Keratinocyte (primary cell): Measurements from ENCODE around the gene LYPD1. TPM values are rescaled to one million over a fixed set of nuclear protein-coding genes. Genes with fewer than 3 reads are reported as not detected.

ENCODE experiments used
- DNase-seq: peaks from one replicate; pipeline ENCODE4 v3.0.0-alpha.2; 2011; ENCODE audit warnings: low read depth, missing footprints, low spot score
- FAIRE-seq: peaks from 2 replicates; lab custom pipeline; 2011; peaks lifted over from hg19 to GRCh38; lab: Jason Lieb, UNC
- H2AFZ ChIP-seq: 2 replicates; pipeline ENCODE4 v1.6.0; 2012; ENCODE audit warnings: low read length, control low read depth, inconsistent platforms; ENCODE audit not compliant: control insufficient read depth
- H3K27ac ChIP-seq: 2 replicates; pipeline ENCODE4 v1.5.1; 2011; ENCODE audit warnings: low read length; ENCODE audit not compliant: control insufficient read depth, insufficient read depth
- H3K27me3 ChIP-seq: 3 replicates; pipeline ENCODE4 v1.6.0; 2011; ENCODE audit warnings: low read length; ENCODE audit not compliant: control insufficient read depth, insufficient read depth; ENCODE audit errors: extremely low read depth
- H3K36me3 ChIP-seq, 2 experiments: 2 replicates in 1 of 2; 3 replicates in 1 of 2; pipeline ENCODE4 v1.5.1; 2011; ENCODE audit warnings: low read length in 2 of 2, mild to moderate bottlenecking in 1 of 2; ENCODE audit not compliant: control insufficient read depth in 2 of 2, insufficient read depth in 2 of 2; ENCODE audit errors: extremely low read depth in 1 of 2
- H3K4me1 ChIP-seq: 3 replicates; pipeline ENCODE4 v1.5.1; 2011; ENCODE audit warnings: low read length; ENCODE audit not compliant: control insufficient read depth, insufficient read depth; ENCODE audit errors: extremely low read depth
- H3K4me2 ChIP-seq: 3 replicates; pipeline ENCODE4 v1.6.0; 2011; ENCODE audit warnings: low read depth, low read length; ENCODE audit not compliant: control insufficient read depth, insufficient read depth; ENCODE audit errors: extremely low read depth
- H3K4me3 ChIP-seq, 3 experiments: fragments of 200-600 bp in 1 of 3; sonication (generic) in 1 of 3; 2 replicates in 2 of 3; 3 replicates in 1 of 3; pipeline ENCODE4 v1.5.1; 2011 to 2016; ENCODE audit warnings: low read length in 3 of 3, mild to moderate bottlenecking in 3 of 3, control low read depth in 2 of 3, inconsistent platforms in 1 of 3, low read depth in 1 of 3, mixed read lengths in 1 of 3, mixed run types in 1 of 3, moderate library complexity in 1 of 3; ENCODE audit not compliant: control insufficient read depth in 2 of 3, insufficient read depth in 2 of 3; ENCODE audit errors: extremely low read depth in 1 of 3
- H3K79me2 ChIP-seq: 2 replicates; pipeline ENCODE4 v1.6.0; 2012; ENCODE audit warnings: low read length; ENCODE audit not compliant: control insufficient read depth, insufficient read depth
- H3K9ac ChIP-seq: 3 replicates; pipeline ENCODE4 v1.6.0; 2011; ENCODE audit warnings: low read length; ENCODE audit not compliant: control insufficient read depth, insufficient read depth; ENCODE audit errors: extremely low read depth
- H3K9me1 ChIP-seq: 3 replicates; pipeline ENCODE4 v1.6.0; 2011; ENCODE audit warnings: low read length; ENCODE audit not compliant: control insufficient read depth, insufficient read depth; ENCODE audit errors: extremely low read depth
- H3K9me3 ChIP-seq: 2 replicates; pipeline ENCODE4 v1.5.1; 2012; ENCODE audit warnings: low read depth, low read length; ENCODE audit not compliant: control insufficient read depth
- H4K20me1 ChIP-seq: 3 replicates; pipeline ENCODE4 v1.6.0; 2011; ENCODE audit warnings: low read length; ENCODE audit not compliant: control insufficient read depth, insufficient read depth; ENCODE audit errors: extremely low read depth
- EZH2 ChIP-seq: IDR thresholded peaks from one replicate; pipeline ENCODE4 v1.6.1; 2012; ENCODE audit warnings: inconsistent platforms, mild to moderate bottlenecking, low read length, moderate library complexity
- dilution Hi-C: fragments of 300-500 bp; cut with MboI; formaldehyde crosslinking; loops from one replicate; pipeline ENCODE4 v1.7.0; 2020; ENCODE audit warnings: low sequenced_read_pairs; ENCODE audit not compliant: extremely low pct_ligation_motif_present
- polyA plus RNA-seq, 5 experiments: library from polyadenylated mRNA; depleted of rRNA in 3 of 5; stranded (reverse) in 3 of 5; stranded (forward) in 1 of 5; unstranded in 1 of 5; fragments of >200 nt; gene quantifications; 1 replicate in 1 of 5; 2 replicates in 3 of 5; 3 replicates in 1 of 5; pipeline versions ENCODE4 v1.2.1 to v1.2.3, GENCODE V29; 2011 to 2012; ENCODE audit warnings: missing spikeins in 2 of 5, low read depth in 1 of 5, low replicate concordance in 1 of 5
- TF ChIP-seq, protein P1 (sequence below), 3 experiments: IDR thresholded peaks in 1 of 3; conservative IDR thresholded peaks in 1 of 3; optimal IDR thresholded peaks in 1 of 3; 2 replicates in 2 of 3; 3 replicates in 1 of 3; pipeline versions ENCODE3 to v1.5.1; 2011; ENCODE audit warnings: low read length in 3 of 3, mild to moderate bottlenecking in 3 of 3, moderate library complexity in 2 of 3, control low read depth in 1 of 3, inconsistent platforms in 1 of 3; ENCODE audit not compliant: insufficient read depth in 2 of 3; ENCODE audit errors: extremely low read depth in 1 of 3

Gene LYPD1
- polyA plus RNA-seq, 1 donor (not counting 4 experiments of a cell fraction or from before 2014, with no cell fraction given) = 0.03 TPM

GRCh38 chr2:132595693-132596092, 74.3 kb downstream of the LYPD1 start:
- Histone ChIP-seq H3K79me2 (no peaks in the 10 kb centered on the region), H2AFZ (no peak overlapping the region), H3K36me3 (no peaks in the 10 kb centered on the region), H4K20me1 (no peaks in the 10 kb centered on the region), H3K9me3 (no peaks in the 10 kb centered on the region), H3K4me3 (no peak overlapping the region), H3K4me2 (no peak overlapping the region), H3K9me1 (no peaks in the 10 kb centered on the region), H3K27ac (no peak overlapping the region), H3K4me1 (peaks cover 5% of the 10 kb centered on the region), H3K27me3 (no peaks in the 10 kb centered on the region), H3K9ac (no peak overlapping the region)
- TF ChIP-seq, protein P1, sequence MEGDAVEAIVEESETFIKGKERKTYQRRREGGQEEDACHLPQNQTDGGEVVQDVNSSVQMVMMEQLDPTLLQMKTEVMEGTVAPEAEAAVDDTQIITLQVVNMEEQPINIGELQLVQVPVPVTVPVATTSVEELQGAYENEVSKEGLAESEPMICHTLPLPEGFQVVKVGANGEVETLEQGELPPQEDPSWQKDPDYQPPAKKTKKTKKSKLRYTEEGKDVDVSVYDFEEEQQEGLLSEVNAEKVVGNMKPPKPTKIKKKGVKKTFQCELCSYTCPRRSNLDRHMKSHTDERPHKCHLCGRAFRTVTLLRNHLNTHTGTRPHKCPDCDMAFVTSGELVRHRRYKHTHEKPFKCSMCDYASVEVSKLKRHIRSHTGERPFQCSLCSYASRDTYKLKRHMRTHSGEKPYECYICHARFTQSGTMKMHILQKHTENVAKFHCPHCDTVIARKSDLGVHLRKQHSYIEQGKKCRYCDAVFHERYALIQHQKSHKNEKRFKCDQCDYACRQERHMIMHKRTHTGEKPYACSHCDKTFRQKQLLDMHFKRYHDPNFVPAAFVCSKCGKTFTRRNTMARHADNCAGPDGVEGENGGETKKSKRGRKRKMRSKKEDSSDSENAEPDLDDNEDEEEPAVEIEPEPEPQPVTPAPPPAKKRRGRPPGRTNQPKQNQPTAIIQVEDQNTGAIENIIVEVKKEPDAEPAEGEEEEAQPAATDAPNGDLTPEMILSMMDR (optimal IDR thresholded peaks at IDR 0.05 in 1 of 3, IDR thresholded peaks at IDR 0.05 in 1 of 3, conservative IDR thresholded peaks at IDR 0.05 in 1 of 3; ENCODE audit: extremely low read depth in 1 of 3, insufficient read depth in 2 of 3, low read length in 3 of 3) = no peak
- TF ChIP-seq EZH2 = no peak
- no peak for DNase-seq
- no peak for FAIRE-seq
- dilution Hi-C loops = no loop called here

DNA sequence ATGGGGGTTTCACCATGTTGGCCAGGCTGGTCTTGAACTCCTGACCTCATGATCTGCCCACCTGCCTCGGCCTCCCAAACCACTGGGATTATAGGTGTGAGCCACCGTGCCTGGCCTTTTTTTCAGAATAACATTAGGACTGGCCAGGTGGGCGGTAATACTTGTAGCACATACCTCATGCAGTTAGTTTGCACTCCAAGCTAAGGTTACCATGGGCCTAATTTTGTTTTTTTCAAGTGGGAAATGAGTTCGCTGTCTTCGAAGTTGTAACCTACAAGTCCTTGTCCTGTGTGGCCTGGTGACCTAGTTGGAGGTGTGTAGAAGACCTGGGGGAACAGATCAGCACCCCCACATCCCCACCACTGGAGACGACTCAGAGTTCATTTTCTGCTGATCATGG, 74.8 kb downstream of the LYPD1 start:
- no peak overlapping the region for H3K9ac ChIP-seq
- FAIRE-seq (no peak), DNase-seq (no peak)
- no peak overlapping the region for H3K27ac ChIP-seq
- no peak overlapping the region for H3K4me3 ChIP-seq
- H3K4me2 ChIP-seq = no peak overlapping the region
- no peaks in the 10 kb centered on the region for H3K79me2 ChIP-seq
- no peaks in the 10 kb centered on the region for H3K9me3 ChIP-seq
- TF ChIP-seq, protein P1 (optimal IDR thresholded peaks at IDR 0.05 in 1 of 3, IDR thresholded peaks at IDR 0.05 in 1 of 3, conservative IDR thresholded peaks at IDR 0.05 in 1 of 3; ENCODE audit: extremely low read depth in 1 of 3, insufficient read depth in 2 of 3, low read length in 3 of 3) = no peak
- no peak for TF ChIP-seq EZH2
- no peaks in the 10 kb centered on the region for H4K20me1 ChIP-seq
- dilution Hi-C loops = no loop called here
- H3K36me3 ChIP-seq = no peaks in the 10 kb centered on the region
- no peaks in the 10 kb centered on the region for H3K27me3 ChIP-seq
- H3K9me1 ChIP-seq = no peaks in the 10 kb centered on the region
- peaks cover 5% of the 10 kb centered on the region for H3K4me1 ChIP-seq
- H2AFZ ChIP-seq = no peak overlapping the region
